IMR-90 (cell line): Measurements from ENCODE around the gene ZNF358. TPM values are rescaled to one million over a fixed set of nuclear protein-coding genes. Genes with fewer than 3 reads are reported as not detected.
A peak's percentile ranks its signal among the peaks of the same experiment; 100 is the strongest.

Experiments used
- ATAC-seq: fragments of 200-7000 bp; cut with Tn5 transposase; 2 replicates; pipeline ENCODE4 v1.9.1; 2020; ENCODE audit warnings: low read depth, mild to moderate bottlenecking, moderate library complexity
- BruUV-seq: library from RNA; stranded (reverse); fragments of 400-500 nt; replicated peaks from 2 replicates; lab custom pipeline; 2021; lab: Mats Ljungman, UMichigan
- CTCF ChIA-PET: fragments of 300-600 bp; formaldehyde crosslinking; extraction: SDS; loops from one replicate; lab custom pipeline; 2021; ENCODE audit warnings: antibody characterized with exemption; lab: Yijun Ruan, JAX
- POLR2A ChIA-PET: fragments of 300-600 bp; sonication (Branson Sonifier 250); formaldehyde crosslinking; loops from one replicate; lab custom pipeline; 2022; ENCODE audit warnings: antibody characterized with exemption; ENCODE audit not compliant: unreplicated experiment; lab: Charles Lee
- DNase-seq: peaks from one replicate; pipeline ENCODE4 v3.0.0; 2013
- H2AFZ ChIP-seq: replicated peaks from 2 replicates; pipeline ENCODE3; 2013; ENCODE audit warnings: low read length, mild to moderate bottlenecking; ENCODE audit not compliant: poor library complexity
- H2AK5ac ChIP-seq: 2 replicates; pipeline ENCODE4 v1.6.1; 2013; ENCODE audit warnings: low read depth, low read length, inconsistent platforms
- H2AK9ac ChIP-seq: replicated peaks from 2 replicates; pipeline ENCODE3; 2013; ENCODE audit warnings: mild to moderate bottlenecking, low read depth, low read length, moderate library complexity; ENCODE audit not compliant: poor library complexity
- H2BK120ac ChIP-seq: 2 replicates; pipeline ENCODE4 v1.6.1; 2013; ENCODE audit warnings: low read depth, low read length, inconsistent platforms
- H2BK15ac ChIP-seq: 3 replicates; pipeline ENCODE4 v1.6.1; 2013; ENCODE audit warnings: low read depth, low read length, inconsistent platforms
- H2BK20ac ChIP-seq: 2 replicates; pipeline ENCODE4 v1.6.1; 2013; ENCODE audit warnings: low read depth, mild to moderate bottlenecking, inconsistent platforms, low read length, moderate library complexity
- H2BK5ac ChIP-seq: 2 replicates; pipeline ENCODE4 v1.6.1; 2013; ENCODE audit warnings: mild to moderate bottlenecking, low read depth, low read length, inconsistent platforms; ENCODE audit not compliant: poor library complexity, severe bottlenecking
- H3K14ac ChIP-seq: replicated peaks from 2 replicates; pipeline ENCODE4 v1.6.1; 2013; ENCODE audit warnings: low read depth, low read length, inconsistent platforms
- H3K18ac ChIP-seq: 2 replicates; pipeline ENCODE4 v1.6.1; 2013; ENCODE audit warnings: low read depth, low read length, control low read depth
- H3K23ac ChIP-seq: 2 replicates; pipeline ENCODE4 v1.6.1; 2013; ENCODE audit warnings: low read depth, low read length, inconsistent platforms
- H3K27ac ChIP-seq: 2 replicates; pipeline ENCODE4 v1.5.1; 2013; ENCODE audit warnings: mild to moderate bottlenecking, control low read depth, low read length; ENCODE audit not compliant: insufficient read depth
- H3K27me3 ChIP-seq: 2 replicates; pipeline ENCODE4 v1.6.1; 2013; ENCODE audit warnings: low read length; ENCODE audit not compliant: control insufficient read depth, insufficient read depth
- H3K36me3 ChIP-seq: 2 replicates; pipeline ENCODE4 v1.6.1; 2013; ENCODE audit warnings: low read length, mixed read lengths; ENCODE audit not compliant: control insufficient read depth, insufficient read depth
- H3K4ac ChIP-seq: 2 replicates; pipeline ENCODE4 v1.6.1; 2013; ENCODE audit warnings: low read depth, low read length, inconsistent platforms
- H3K4me1 ChIP-seq: 2 replicates; pipeline ENCODE4 v1.6.1; 2013; ENCODE audit warnings: low read length, mixed read lengths; ENCODE audit not compliant: control insufficient read depth, insufficient read depth
- H3K4me2 ChIP-seq: 2 replicates; pipeline ENCODE4 v1.6.1; 2013; ENCODE audit warnings: low read depth, mild to moderate bottlenecking, control low read depth, low read length, moderate library complexity
- H3K4me3 ChIP-seq: 2 replicates; pipeline ENCODE4 v1.5.1; 2013; ENCODE audit warnings: low read depth, mild to moderate bottlenecking, control low read depth, low read length, moderate library complexity; ENCODE audit not compliant: insufficient read depth
- H3K56ac ChIP-seq: 2 replicates; pipeline ENCODE4 v1.6.1; 2013; ENCODE audit warnings: low read length, inconsistent platforms; ENCODE audit not compliant: insufficient read depth; ENCODE audit errors: extremely low read depth
- H3K79me1 ChIP-seq, 2 experiments: 2 replicates each; pipeline ENCODE4 v1.6.1; 2013; ENCODE audit warnings: low read length in 2 of 2, inconsistent platforms in 1 of 2, low read depth in 1 of 2
- H3K9ac ChIP-seq: 2 replicates; pipeline ENCODE4 v1.6.1; 2013; ENCODE audit warnings: low read depth, low read length, control low read depth
- H3K9me1 ChIP-seq: 2 replicates; pipeline ENCODE4 v1.6.1; 2013; ENCODE audit warnings: low read length, inconsistent platforms; ENCODE audit not compliant: insufficient read depth
- H3K9me3 ChIP-seq: 2 replicates; pipeline ENCODE4 v1.6.1; 2013; ENCODE audit warnings: low read length; ENCODE audit not compliant: control insufficient read depth, insufficient read depth
- H4K20me1 ChIP-seq: 2 replicates; pipeline ENCODE4 v1.6.1; 2013; ENCODE audit warnings: low read length, inconsistent platforms; ENCODE audit not compliant: insufficient read depth
- H4K5ac ChIP-seq: 2 replicates; pipeline ENCODE4 v1.6.1; 2013; ENCODE audit warnings: mild to moderate bottlenecking, low read depth, low read length, control low read depth
- H4K8ac ChIP-seq, 2 experiments: 2 replicates each; pipeline ENCODE4 v1.6.1; 2013; ENCODE audit warnings: low read depth in 2 of 2, low read length in 2 of 2, control low read depth in 1 of 2, inconsistent platforms in 1 of 2
- H4K91ac ChIP-seq: 2 replicates; pipeline ENCODE4 v1.6.1; 2013; ENCODE audit warnings: low read depth, low read length, inconsistent platforms; ENCODE audit not compliant: insufficient read depth
- CHD1 ChIP-seq: IDR thresholded peaks from 2 replicates; pipeline ENCODE4 v1.6.1; 2012; ENCODE audit warnings: low read depth, low read length, improper control_type of control experiment
- CTCF ChIP-seq: conservative IDR thresholded peaks from 2 replicates; pipeline ENCODE4 v1.5.1; 2012; ENCODE audit warnings: mild to moderate bottlenecking, low read depth, low read length, improper control_type of control experiment
- FOS ChIP-seq: fragments of 150-350 bp; IDR thresholded peaks from 2 replicates; pipeline ENCODE4 v1.6.1; 2016; ENCODE audit warnings: low read depth, low read length
- MXI1 ChIP-seq: IDR thresholded peaks from 2 replicates; pipeline ENCODE4 v1.6.1; 2012; ENCODE audit warnings: low read depth, mild to moderate bottlenecking, low read length, moderate library complexity, borderline replicate concordance
- USF2 ChIP-seq: fragments of 150-350 bp; IDR thresholded peaks from 2 replicates; pipeline ENCODE4 v1.6.1; 2017; ENCODE audit warnings: mild to moderate bottlenecking, antibody characterized with exemption, low read length, low read depth
- WGBS, 2 experiments: methylation state at CpG; one replicate each; pipeline versions ENCODE4 v1.1.5 to v1.1.7; 2013; ENCODE audit warnings: missing lambda C conversion rate in 2 of 2; ENCODE audit not compliant: insufficient read length in 1 of 2; ENCODE audit errors: extremely low coverage in 2 of 2; 5-methylcytosine and 5-hydroxymethylcytosine counted together
- dilution Hi-C: fragments of 300-500 bp; cut with HindIII; formaldehyde crosslinking; loops from one replicate; pipeline ENCODE4 v1.14.3; 2018; ENCODE audit warnings: low sequenced_read_pairs; ENCODE audit not compliant: unreplicated experiment
- in situ Hi-C: fragments of 300-500 bp; cut with MboI; formaldehyde crosslinking; loops from 3 replicates; pipeline ENCODE4 v1.14.3; 2019; ENCODE audit warnings: low sequenced_read_pairs, inconsistent platforms, mixed read lengths
- intact Hi-C: fragments of 100-400 bp; cut with micrococcal nuclease; formaldehyde crosslinking; loops from 2 replicates; pipeline ENCODE4 v1.10.0; 2022
- polyA plus RNA-seq, 3 experiments: library from polyadenylated mRNA; depleted of rRNA; stranded (reverse); fragments of >200 nt; gene quantifications; 2 replicates each; pipeline ENCODE4 v1.2.3, GENCODE V29; 2012; ENCODE audit warnings: low replicate concordance in 1 of 3
- total RNA-seq: library from RNA; depleted of rRNA; stranded (reverse); fragments of >200 nt; gene quantifications from 2 replicates; pipeline ENCODE4 v1.2.3, GENCODE V29; 2012

The ZNF358 gene
- total and polyA plus RNA-seq, 2 of the 4 experiments (the other 2 are of a cell fraction), result 5.4 to 30.7 TPM

GRCh38 chr19:7477758-7478157 lies 38.1 kb upstream of the ZNF358 start:
- Histone ChIP-seq H2BK15ac (no peak overlapping the region), H3K27ac (no peak overlapping the region), H2AK5ac (no peak overlapping the region), H3K9me3 (no peaks in the 10 kb centered on the region; the same call in 1 of the 2 replicates), H3K36me3 (peaks cover 3% of the 10 kb centered on the region; the same call in 1 of the 2 replicates), H3K23ac (no peak overlapping the region), H3K9me1 (no peaks in the 10 kb centered on the region), H3K4me2 (no peak overlapping the region), H3K4ac (no peak overlapping the region), H2BK5ac (no peak overlapping the region), H2BK20ac (no peak overlapping the region), H3K4me1 (peaks cover 2% of the 10 kb centered on the region; the same call in 1 of the 2 replicates), H2BK120ac (no peak overlapping the region), H3K4me3 (no peak overlapping the region), H3K18ac (no peak overlapping the region), H2AK9ac (no peak overlapping the region), H3K14ac (no peak overlapping the region), H4K5ac (no peak overlapping the region), H3K9ac (no peak overlapping the region), H3K79me1 (no peaks in the 10 kb centered on the region), H3K27me3 (no peaks in the 10 kb centered on the region), H4K8ac (no peak overlapping the region), H4K20me1 (no peaks in the 10 kb centered on the region), H4K91ac (no peak overlapping the region), H2AFZ (peak overlapping the region; percentile 8), H3K56ac (no peak overlapping the region)
- 83% methylated on average over 1 of the region's 10 CpGs; no CpG with 5 or more reads in 1 of the 2 experiments for WGBS, 2 experiments
- ChIA-PET CTCF (no interaction called here), POLR2A (no interaction called here)
- ATAC-seq (no peak), DNase-seq (no peak)
- in situ Hi-C loops, result no loop called here
- dilution Hi-C loops, result no loop called here
- TF ChIP-seq CTCF (no peak), CHD1 (no peak), FOS (no peak), USF2 (no peak), MXI1 (no peak)
- intact Hi-C loops, result no loop called here
- no TSS peak for BruUV-seq
